SK-N-SH treated with all-trans-retinoic acid at 6 μM for 48 hours (cell line): ENCODE data around the gene MBOAT2.

Experiments
- ATAC-seq: fragments of 200-7000 bp; cut with Tn5 transposase; 3 replicates; pipeline ENCODE4 v1.9.1; 2020; ENCODE audit warnings: mild to moderate bottlenecking, moderate library complexity
- ARNTL ChIP-seq: fragments of 450-650 bp; formaldehyde crosslinking; IDR thresholded peaks from 2 replicates; pipeline ENCODE4 v1.5.0; 2020; ENCODE audit warnings: low read depth, mild to moderate bottlenecking, moderate library complexity, borderline replicate concordance
- BACH2 ChIP-seq: fragments of 250-450 bp; sonication (Bioruptor Pico); IDR thresholded peaks from 2 replicates; pipeline ENCODE4 v1.9.0; 2021; ENCODE audit warnings: mild to moderate bottlenecking, borderline replicate concordance
- CREB5 ChIP-seq: fragments of 250-450 bp; sonication (Bioruptor Pico); IDR thresholded peaks from 2 replicates; pipeline ENCODE4 v1.5.1; 2020; ENCODE audit warnings: low read depth, mild to moderate bottlenecking, moderate library complexity
- CSDC2 ChIP-seq: fragments of 250-450 bp; sonication (Bioruptor Pico); IDR thresholded peaks from 2 replicates; pipeline ENCODE4 v1.5.0; 2020; ENCODE audit warnings: mild to moderate bottlenecking, moderate library complexity
- ESRRG ChIP-seq: fragments of 250-450 bp; sonication (Bioruptor Pico); IDR thresholded peaks from 2 replicates; pipeline ENCODE4 v1.6.1; 2021; ENCODE audit warnings: mild to moderate bottlenecking
- GLIS3 ChIP-seq: fragments of 250-450 bp; sonication (Bioruptor Pico); IDR thresholded peaks from 2 replicates; pipeline ENCODE4 v1.5.0; 2020; ENCODE audit warnings: mild to moderate bottlenecking, moderate library complexity
- ISL1 ChIP-seq: fragments of 250-450 bp; sonication (Bioruptor Pico); IDR thresholded peaks from 2 replicates; pipeline ENCODE4 v2.1.2; 2022; ENCODE audit warnings: mild to moderate bottlenecking, moderate library complexity
- POU6F1 ChIP-seq: fragments of 250-450 bp; sonication (Bioruptor Pico); IDR thresholded peaks from 2 replicates; pipeline ENCODE4 v1.8.0; 2021; ENCODE audit warnings: low read depth, mild to moderate bottlenecking, moderate library complexity, borderline replicate concordance
- RARB ChIP-seq: fragments of 250-450 bp; sonication (Bioruptor Pico); IDR thresholded peaks from 2 replicates; pipeline ENCODE4 v1.8.0; 2021; ENCODE audit warnings: mild to moderate bottlenecking, moderate library complexity
- SNAI2 ChIP-seq: fragments of 250-450 bp; sonication (Bioruptor Pico); IDR thresholded peaks from 2 replicates; pipeline ENCODE4 v1.5.0; 2020; ENCODE audit warnings: mild to moderate bottlenecking, moderate library complexity
- TCF4 ChIP-seq: fragments of 250-450 bp; sonication (Bioruptor Pico); IDR thresholded peaks from 2 replicates; pipeline ENCODE4 v1.8.0; 2021; ENCODE audit warnings: mild to moderate bottlenecking, moderate library complexity, borderline replicate concordance
- TSHZ2 ChIP-seq: fragments of 250-450 bp; sonication (Bioruptor Pico); IDR thresholded peaks from 2 replicates; pipeline ENCODE4 v1.5.0; 2020; ENCODE audit warnings: mild to moderate bottlenecking, moderate library complexity
- ZC3H10 ChIP-seq: fragments of 250-450 bp; sonication (Bioruptor Pico); IDR thresholded peaks from 2 replicates; pipeline ENCODE4 v1.5.1; 2021; ENCODE audit warnings: mild to moderate bottlenecking, moderate library complexity
- ZFP3 ChIP-seq: fragments of 250-450 bp; sonication (Bioruptor Pico); IDR thresholded peaks from 2 replicates; pipeline ENCODE4 v1.5.0; 2020; ENCODE audit warnings: mild to moderate bottlenecking, moderate library complexity
- ZFP30 ChIP-seq: fragments of 450-650 bp; formaldehyde crosslinking; IDR thresholded peaks from 2 replicates; pipeline ENCODE4 v1.5.0; 2022; ENCODE audit warnings: mild to moderate bottlenecking, moderate library complexity
- ZNF565 ChIP-seq: fragments of 450-650 bp; formaldehyde crosslinking; conservative IDR thresholded peaks from 2 replicates; pipeline ENCODE4 v1.5.0; 2020; ENCODE audit warnings: low read depth, mild to moderate bottlenecking, moderate library complexity
- ZNF70 ChIP-seq: fragments of 450-650 bp; formaldehyde crosslinking; IDR thresholded peaks from 2 replicates; pipeline ENCODE4 v1.5.0; 2020; ENCODE audit warnings: mild to moderate bottlenecking, moderate library complexity
- ZNF8 ChIP-seq: fragments of 450-650 bp; formaldehyde crosslinking; IDR thresholded peaks from 2 replicates; pipeline ENCODE4 v1.5.0; 2020; ENCODE audit warnings: mild to moderate bottlenecking, moderate library complexity
- TF ChIP-seq, protein P1 (sequence below): fragments of 250-450 bp; sonication (Bioruptor Pico); IDR thresholded peaks from 2 replicates; pipeline ENCODE4 v1.5.1; 2021; ENCODE audit warnings: mild to moderate bottlenecking, moderate library complexity

MBOAT2 gene

GRCh38 chr2:8892111-8892510, 111.4 kb downstream of the MBOAT2 start:
- ATAC-seq = no peak
- no peak for TF ChIP-seq TSHZ2 (CRISPR knock-in tag)
- no peak for TF ChIP-seq BACH2 (CRISPR knock-in tag)

DNA sequence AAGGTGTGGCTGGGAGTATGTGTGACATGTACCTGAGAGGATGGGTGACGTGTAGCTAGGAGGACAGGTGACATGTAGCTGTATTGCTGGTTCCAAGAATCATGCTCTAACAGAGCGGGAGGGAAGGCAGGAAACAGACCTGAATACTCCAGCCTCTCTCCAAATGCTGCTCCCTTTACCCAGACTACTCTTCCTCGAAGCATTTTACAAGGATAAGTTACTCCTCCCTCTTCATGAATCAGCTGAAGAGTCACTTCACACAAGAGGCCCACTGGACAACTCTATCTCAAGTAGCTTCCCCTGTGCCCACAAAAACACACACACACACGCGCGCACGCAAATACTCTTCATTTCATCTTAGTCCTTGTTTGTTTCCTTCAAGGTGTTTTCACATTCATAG, 113.5 kb downstream of the MBOAT2 start:
- no peak for ATAC-seq
- no peak for TF ChIP-seq ESRRG (CRISPR knock-in tag)
- TF ChIP-seq CREB5 (CRISPR knock-in tag) = no peak

GRCh38 chr2:8888963-8889362, 114.5 kb downstream of the MBOAT2 start:
- ATAC-seq = no peak
- TF ChIP-seq GLIS3 (CRISPR knock-in tag) (no peak), CREB5 (CRISPR knock-in tag) (no peak), ARNTL (CRISPR knock-in tag) (no peak), ZFP3 (no peak)

DNA sequence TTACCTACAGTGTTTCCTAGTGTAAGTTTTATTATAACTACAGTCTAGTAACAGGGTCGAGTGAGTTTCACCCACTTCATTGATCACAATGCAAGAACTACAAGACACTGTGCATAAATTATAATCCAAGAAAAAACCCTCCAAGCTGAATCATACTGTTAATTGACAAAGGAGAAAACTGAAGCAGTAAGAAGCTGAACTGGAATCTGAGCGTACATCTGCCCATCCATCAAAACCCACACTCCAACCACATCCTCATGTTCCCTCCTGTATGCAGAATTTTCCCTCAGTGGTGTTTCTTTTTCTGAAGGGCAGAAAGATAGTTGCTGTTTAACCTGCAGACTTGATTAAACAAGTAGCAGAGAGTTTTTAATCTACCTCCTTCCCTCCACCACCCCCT, 116.6 kb downstream of the MBOAT2 start:
- ATAC-seq = no peak

GRCh38 chr2:8886202-8886518, 117.3 kb downstream of the MBOAT2 start:
- ATAC-seq = no peak
- TF ChIP-seq ZFP3 (no peak), ZNF8 (CRISPR knock-in tag) (no peak), TSHZ2 (CRISPR knock-in tag) (no peak), SNAI2 (no peak), CREB5 (CRISPR knock-in tag) (no peak), TCF4 (no peak), POU6F1 (CRISPR knock-in tag) (no peak), BACH2 (CRISPR knock-in tag) (no peak), ZC3H10 (CRISPR knock-in tag) (no peak), ZNF565 (CRISPR knock-in tag) (no peak), ZFP30 (no peak), ZNF70 (CRISPR knock-in tag) (no peak), ISL1 (CRISPR knock-in tag) (no peak), CSDC2 (no peak), GLIS3 (CRISPR knock-in tag) (no peak)
- TF ChIP-seq, protein P1, sequence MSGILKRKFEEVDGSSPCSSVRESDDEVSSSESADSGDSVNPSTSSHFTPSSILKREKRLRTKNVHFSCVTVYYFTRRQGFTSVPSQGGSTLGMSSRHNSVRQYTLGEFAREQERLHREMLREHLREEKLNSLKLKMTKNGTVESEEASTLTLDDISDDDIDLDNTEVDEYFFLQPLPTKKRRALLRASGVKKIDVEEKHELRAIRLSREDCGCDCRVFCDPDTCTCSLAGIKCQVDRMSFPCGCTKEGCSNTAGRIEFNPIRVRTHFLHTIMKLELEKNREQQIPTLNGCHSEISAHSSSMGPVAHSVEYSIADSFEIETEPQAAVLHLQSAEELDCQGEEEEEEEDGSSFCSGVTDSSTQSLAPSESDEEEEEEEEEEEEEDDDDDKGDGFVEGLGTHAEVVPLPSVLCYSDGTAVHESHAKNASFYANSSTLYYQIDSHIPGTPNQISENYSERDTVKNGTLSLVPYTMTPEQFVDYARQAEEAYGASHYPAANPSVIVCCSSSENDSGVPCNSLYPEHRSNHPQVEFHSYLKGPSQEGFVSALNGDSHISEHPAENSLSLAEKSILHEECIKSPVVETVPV (CRISPR knock-in tag) = no peak
- TF ChIP-seq, all 23 proteins: peak for 0

More for the DNA sequence above, 116.6 kb downstream of the MBOAT2 start:
- TF ChIP-seq, protein P1 (CRISPR knock-in tag) = no peak
- TF ChIP-seq RARB = no peak
